Measurements from ENCODE around the gene ZC3H6. TPM values are rescaled to one million over a fixed set of nuclear protein-coding genes. Genes with fewer than 3 reads are reported as not detected.

Gene ZC3H6
- polyA plus RNA-seq, 2 of the 4 experiments (the other 2 are of a cell fraction), result 0.75 to 1.9 TPM

- ChIA-PET CTCF (no interaction called here), POLR2A (no interaction called here)
- no peak for DNase-seq (ENCODE audit: low read depth in 1 of 2, low spot score in 1 of 2)
- H3K4me3 ChIP-seq, result no peak overlapping the region
- peaks cover 9% of the 10 kb centered on the region for H3K9me3 ChIP-seq
- H3K4me2 ChIP-seq, result no peak overlapping the region
- TF ChIP-seq, protein P1, sequence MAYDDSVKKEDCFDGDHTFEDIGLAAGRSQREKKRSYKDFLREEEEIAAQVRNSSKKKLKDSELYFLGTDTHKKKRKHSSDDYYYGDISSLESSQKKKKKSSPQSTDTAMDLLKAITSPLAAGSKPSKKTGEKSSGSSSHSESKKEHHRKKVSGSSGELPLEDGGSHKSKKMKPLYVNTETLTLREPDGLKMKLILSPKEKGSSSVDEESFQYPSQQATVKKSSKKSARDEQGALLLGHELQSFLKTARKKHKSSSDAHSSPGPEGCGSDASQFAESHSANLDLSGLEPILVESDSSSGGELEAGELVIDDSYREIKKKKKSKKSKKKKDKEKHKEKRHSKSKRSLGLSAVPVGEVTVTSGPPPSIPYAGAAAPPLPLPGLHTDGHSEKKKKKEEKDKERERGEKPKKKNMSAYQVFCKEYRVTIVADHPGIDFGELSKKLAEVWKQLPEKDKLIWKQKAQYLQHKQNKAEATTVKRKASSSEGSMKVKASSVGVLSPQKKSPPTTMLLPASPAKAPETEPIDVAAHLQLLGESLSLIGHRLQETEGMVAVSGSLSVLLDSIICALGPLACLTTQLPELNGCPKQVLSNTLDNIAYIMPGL (CRISPR knock-in tag; IDR thresholded peaks at IDR 0.05; ENCODE audit: borderline replicate concordance), result no peak
- TF ChIP-seq, protein P2, sequence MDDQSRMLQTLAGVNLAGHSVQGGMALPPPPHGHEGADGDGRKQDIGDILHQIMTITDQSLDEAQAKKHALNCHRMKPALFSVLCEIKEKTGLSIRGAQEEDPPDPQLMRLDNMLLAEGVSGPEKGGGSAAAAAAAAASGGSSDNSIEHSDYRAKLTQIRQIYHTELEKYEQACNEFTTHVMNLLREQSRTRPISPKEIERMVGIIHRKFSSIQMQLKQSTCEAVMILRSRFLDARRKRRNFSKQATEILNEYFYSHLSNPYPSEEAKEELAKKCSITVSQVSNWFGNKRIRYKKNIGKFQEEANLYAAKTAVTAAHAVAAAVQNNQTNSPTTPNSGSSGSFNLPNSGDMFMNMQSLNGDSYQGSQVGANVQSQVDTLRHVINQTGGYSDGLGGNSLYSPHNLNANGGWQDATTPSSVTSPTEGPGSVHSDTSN (IDR thresholded peaks at IDR 0.05), result no peak
- TF ChIP-seq E2F6 (IDR thresholded peaks at IDR 0.05; ENCODE audit: borderline replicate concordance, low read depth), result no peak
- TF ChIP-seq KDM5A (IDR thresholded peaks at IDR 0.05), result no peak
- TF ChIP-seq, protein P3, sequence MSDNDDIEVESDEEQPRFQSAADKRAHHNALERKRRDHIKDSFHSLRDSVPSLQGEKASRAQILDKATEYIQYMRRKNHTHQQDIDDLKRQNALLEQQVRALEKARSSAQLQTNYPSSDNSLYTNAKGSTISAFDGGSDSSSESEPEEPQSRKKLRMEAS (IDR thresholded peaks at IDR 0.05), result no peak
- TF ChIP-seq, protein P4, sequence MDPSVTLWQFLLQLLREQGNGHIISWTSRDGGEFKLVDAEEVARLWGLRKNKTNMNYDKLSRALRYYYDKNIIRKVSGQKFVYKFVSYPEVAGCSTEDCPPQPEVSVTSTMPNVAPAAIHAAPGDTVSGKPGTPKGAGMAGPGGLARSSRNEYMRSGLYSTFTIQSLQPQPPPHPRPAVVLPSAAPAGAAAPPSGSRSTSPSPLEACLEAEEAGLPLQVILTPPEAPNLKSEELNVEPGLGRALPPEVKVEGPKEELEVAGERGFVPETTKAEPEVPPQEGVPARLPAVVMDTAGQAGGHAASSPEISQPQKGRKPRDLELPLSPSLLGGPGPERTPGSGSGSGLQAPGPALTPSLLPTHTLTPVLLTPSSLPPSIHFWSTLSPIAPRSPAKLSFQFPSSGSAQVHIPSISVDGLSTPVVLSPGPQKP (IDR thresholded peaks at IDR 0.05; ENCODE audit: low read depth, low read length), result no peak
- no peak for TF ChIP-seq RARB (CRISPR knock-in tag; IDR thresholded peaks at IDR 0.05)
- FAIRE-seq, result no peak
- ATAC-seq, result no peak
- no peak overlapping the region for H3K27ac ChIP-seq
- no peaks in the 10 kb centered on the region for H3K4me1 ChIP-seq
These were observed 12.5 kb upstream of the ZC3H6 start for GRCh38 chr2:112262876-112263275.

- no peak for FAIRE-seq
- ChIA-PET POLR2A (no interaction called here), CTCF (interaction anchor here (1.1 kb wide), 1 partner anchor 9 kb away, joined by 3 read pairs; no protein-coding TSS in a partner anchor)
These were observed 6.8 kb upstream of the ZC3H6 start for GRCh38 chr2:112268547-112268946.

GRCh38 chr2:112272669-112273068, 2.7 kb upstream of the ZC3H6 start:
- 91% methylated on average over 5 of the region's 5 CpGs for WGBS (ENCODE audit: missing lambda C conversion rate)
- DNase-seq (ENCODE audit: low read depth in 1 of 2, low spot score in 1 of 2) (no peak), ATAC-seq (no peak), FAIRE-seq (no peak)
- Histone ChIP-seq H3K27ac (no peak overlapping the region), H3K4me1 (0 out of 3 replicates have a peak, but pooled peaks cover 5% of the 10 kb centered on the region), H3K4me2 (no peak overlapping the region), H3K9me3 (no peaks in the 10 kb centered on the region), H3K4me3 (no peak overlapping the region)
- ChIA-PET POLR2A (no interaction called here), CTCF (interaction anchor here (2.7 kb wide), 1 partner anchor 13 kb away, joined by 12 read pairs; no protein-coding TSS in a partner anchor)
- TF ChIP-seq REST (IDR thresholded peaks at IDR 0.05), result no peak
- no peak for TF ChIP-seq CBX8 (IDR thresholded peaks at IDR 0.05)
- TF ChIP-seq CBX2 (IDR thresholded peaks at IDR 0.05; ENCODE audit: borderline replicate concordance, low read depth), result no peak
- no peak for TF ChIP-seq KDM5A (IDR thresholded peaks at IDR 0.05)
- no peak for TF ChIP-seq EHF (CRISPR knock-in tag; IDR thresholded peaks at IDR 0.05)
- TF ChIP-seq RAD21 (conservative IDR thresholded peaks at IDR 0.05 in 1 of 2, IDR thresholded peaks at IDR 0.05 in 1 of 2), result no peak
- no peak for TF ChIP-seq RCOR1 (IDR thresholded peaks at IDR 0.05; ENCODE audit: low read depth, low read length)
- no peak for TF ChIP-seq KDM1A (IDR thresholded peaks at IDR 0.05; ENCODE audit: low read depth)
- TF ChIP-seq NPAS2 (CRISPR knock-in tag; IDR thresholded peaks at IDR 0.05; ENCODE audit: borderline replicate concordance), result no peak
- no peak for TF ChIP-seq HOXB5 (CRISPR knock-in tag; IDR thresholded peaks at IDR 0.05)

More at GRCh38 chr2:112268547-112268946, 6.8 kb upstream of the ZC3H6 start:
- Histone ChIP-seq H3K9me3 (no peaks in the 10 kb centered on the region), H3K4me2 (no peak overlapping the region), H3K4me3 (no peak overlapping the region), H3K4me1 (no peaks in the 10 kb centered on the region), H3K27ac (no peak overlapping the region)
- peak in 1 of 2 experiments; percentile 42; a peak in 1 of 6 replicates for ATAC-seq
- TF ChIP-seq, protein P3 (IDR thresholded peaks at IDR 0.05), result no peak
- TF ChIP-seq NFE2L2 (conservative IDR thresholded peaks at IDR 0.05; ENCODE audit: low read length) (no peak), EP300 (IDR thresholded peaks at IDR 0.05) (no peak), FOSL2 (IDR thresholded peaks at IDR 0.05) (no peak), FOSL2 (CRISPR knock-in tag; IDR thresholded peaks at IDR 0.05) (no peak), SMC3 (IDR thresholded peaks at IDR 0.05) (no peak), BCL3 (IDR thresholded peaks at IDR 0.05) (no peak), RARB (CRISPR knock-in tag; IDR thresholded peaks at IDR 0.05) (no peak), RCOR1 (IDR thresholded peaks at IDR 0.05; ENCODE audit: low read depth, low read length) (no peak), FOXS1 (CRISPR knock-in tag; IDR thresholded peaks at IDR 0.05) (no peak)
- TF ChIP-seq, protein P5, sequence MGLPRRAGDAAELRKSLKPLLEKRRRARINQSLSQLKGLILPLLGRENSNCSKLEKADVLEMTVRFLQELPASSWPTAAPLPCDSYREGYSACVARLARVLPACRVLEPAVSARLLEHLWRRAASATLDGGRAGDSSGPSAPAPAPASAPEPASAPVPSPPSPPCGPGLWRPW (IDR thresholded peaks at IDR 0.05), result no peak
- DNase-seq (ENCODE audit: low read depth in 1 of 2, low spot score in 1 of 2), result no peak
- 80% methylated on average over 1 of the region's 1 CpG for WGBS (ENCODE audit: missing lambda C conversion rate)

All from A549 (cell line).